ENCODE results near the gene KCNJ15. TPM values are rescaled to one million over a fixed set of nuclear protein-coding genes. Genes with fewer than 3 reads are reported as not detected.
A peak's percentile ranks its signal among the peaks of the same experiment; 100 is the strongest.

Gene KCNJ15
- total and polyA plus RNA-seq, 10 of the 15 experiments (the other 5 are each of a cell fraction or from before 2014, with no cell fraction given): 0.05 to 2.7 (median 0.33) TPM; not detected in 6

- ChIA-PET SMC1A (ENCODE audit: uncharacterized antibody, unreplicated experiment) (interaction anchor here (0.6 to 2.4 kb wide), 9 partner anchors 9 to 103 kb away, joined by 3 to 11 read pairs (median 4); no protein-coding TSS in a partner anchor), CTCF (interaction anchor here (0.8 to 2.4 kb wide), 5 partner anchors 28 to 103 kb away, joined by 4 to 13 read pairs (median 6); no protein-coding TSS in a partner anchor), POLR2A (interaction anchor here (0.9 to 1.5 kb wide), 2 partner anchors 13 to 19 kb away, joined by 4 to 6 read pairs; no protein-coding TSS in a partner anchor), RAD21 (ENCODE audit: unreplicated experiment) (interaction anchor here (1.0 to 3.0 kb wide), 4 partner anchors 18 to 31 kb away, joined by 3 to 15 read pairs (median 4); no protein-coding TSS in a partner anchor)
- no peak overlapping the region for H2AFZ ChIP-seq (ENCODE audit: control insufficient read depth, low read depth, low read length)
- intact Hi-C loops (cut with micrococcal nuclease; ENCODE audit: unreplicated experiment) (no loop called here), in situ Hi-C loops (cut with MboI) (loop anchor here (25.0 kb wide), 1 partner anchor 1737 kb away; no protein-coding TSS in a partner anchor)
- ATAC-seq (peak; percentile 73), DNase-seq (ENCODE audit: low read depth, low spot score) (peak; percentile 53), FAIRE-seq (no peak)
- no peaks in the 10 kb centered on the region for H3K9me3 ChIP-seq (replicated peaks; ENCODE audit: control insufficient read depth, insufficient read depth, low read length)
- BruUV-seq (replicated peaks): no TSS peak
- no peaks in the 10 kb centered on the region for H3K27me3 ChIP-seq (replicated peaks in 1 of 2; ENCODE audit: control insufficient read depth in 2 of 2, insufficient read depth in 2 of 2, low read length in 1 of 2)
- H3K4me2 ChIP-seq (ENCODE audit: control insufficient read depth, insufficient read depth): no peak overlapping the region
- H3K4me3 ChIP-seq: no peak overlapping the region
- no peaks in the 10 kb centered on the region for H4K20me1 ChIP-seq (ENCODE audit: control insufficient read depth, insufficient read depth)
- H3K79me2 ChIP-seq (ENCODE audit: control insufficient read depth, insufficient read depth, low read length): no peaks in the 10 kb centered on the region
- no peaks in the 10 kb centered on the region for H3K36me3 ChIP-seq (ENCODE audit: control insufficient read depth in 2 of 2, insufficient read depth in 2 of 2, low read length in 1 of 2)
- peaks cover 14% of the 10 kb centered on the region for H3K4me1 ChIP-seq (ENCODE audit: control insufficient read depth, insufficient read depth, low read length)
- 57% methylated on average over 1 of the region's 1 CpG for WGBS (ENCODE audit: insufficient coverage, insufficient replicate concordance, low lambda C conversion rate, missing lambda C conversion rate)
- no peak overlapping the region for H3K27ac ChIP-seq (ENCODE audit: control insufficient read depth, insufficient read depth)
- H3K9ac ChIP-seq (ENCODE audit: control insufficient read depth, insufficient read depth, low read length): no peak overlapping the region
- no peak for TF ChIP-seq ZBTB11 (CRISPR knock-in tag; IDR thresholded peaks at IDR 0.05)
- no peak for TF ChIP-seq SP1 (IDR thresholded peaks at IDR 0.05; ENCODE audit: low read depth, low read length)
- TF ChIP-seq BCL3 (IDR thresholded peaks at IDR 0.05; ENCODE audit: borderline replicate concordance, insufficient read depth, low read depth, low read length, poor library complexity, severe bottlenecking): peak; percentile 47
- no peak for TF ChIP-seq WRNIP1 (IDR thresholded peaks at IDR 0.05; ENCODE audit: borderline replicate concordance, low read depth, low read length)
- TF ChIP-seq FOXK2 (IDR thresholded peaks at IDR 0.05): no peak
- peak; percentile 44; the same call in 1 of the 2 replicates for TF ChIP-seq ZNF24 (IDR thresholded peaks at IDR 0.05)
- TF ChIP-seq IRF4 (IDR thresholded peaks at IDR 0.05; ENCODE audit: low read depth, low read length): peak; percentile 96
- 0 out of 2 replicates have a peak, but pooled peaks have one; percentile 20 for TF ChIP-seq NBN (IDR thresholded peaks at IDR 0.05)
- TF ChIP-seq JUNB (IDR thresholded peaks at IDR 0.05): peak; percentile 62; the same call in 1 of the 2 replicates
- TF ChIP-seq POLR2AphosphoS2 (IDR thresholded peaks at IDR 0.05; ENCODE audit: low read depth, low read length): no peak
- no peak for TF ChIP-seq CBFB (IDR thresholded peaks at IDR 0.05; ENCODE audit: low read depth)
- TF ChIP-seq CHD2 (IDR thresholded peaks at IDR 0.05; ENCODE audit: borderline replicate concordance, low read depth, low read length): no peak
- no peak for TF ChIP-seq IRF3 (IDR thresholded peaks at IDR 0.05)
- peak; percentile 46; the same call in 1 of the 2 replicates for TF ChIP-seq ATF7 (IDR thresholded peaks at IDR 0.05; ENCODE audit: low read depth)
- TF ChIP-seq PBX3 (IDR thresholded peaks at IDR 0.05; ENCODE audit: insufficient replicate concordance, low read depth, low read length): no peak
- peak; percentile 74 for TF ChIP-seq ATF2 (IDR thresholded peaks at IDR 0.05; ENCODE audit: low read length)
- TF ChIP-seq IKZF2 (IDR thresholded peaks at IDR 0.05): peak; percentile 98 to 99
Measured at GRCh38 chr21:38249256-38249655, 7.5 kb upstream of the KCNJ15 start.

Measured in GM12878 (cell line).